ENCODE data around the gene CCDC51.

DNA sequence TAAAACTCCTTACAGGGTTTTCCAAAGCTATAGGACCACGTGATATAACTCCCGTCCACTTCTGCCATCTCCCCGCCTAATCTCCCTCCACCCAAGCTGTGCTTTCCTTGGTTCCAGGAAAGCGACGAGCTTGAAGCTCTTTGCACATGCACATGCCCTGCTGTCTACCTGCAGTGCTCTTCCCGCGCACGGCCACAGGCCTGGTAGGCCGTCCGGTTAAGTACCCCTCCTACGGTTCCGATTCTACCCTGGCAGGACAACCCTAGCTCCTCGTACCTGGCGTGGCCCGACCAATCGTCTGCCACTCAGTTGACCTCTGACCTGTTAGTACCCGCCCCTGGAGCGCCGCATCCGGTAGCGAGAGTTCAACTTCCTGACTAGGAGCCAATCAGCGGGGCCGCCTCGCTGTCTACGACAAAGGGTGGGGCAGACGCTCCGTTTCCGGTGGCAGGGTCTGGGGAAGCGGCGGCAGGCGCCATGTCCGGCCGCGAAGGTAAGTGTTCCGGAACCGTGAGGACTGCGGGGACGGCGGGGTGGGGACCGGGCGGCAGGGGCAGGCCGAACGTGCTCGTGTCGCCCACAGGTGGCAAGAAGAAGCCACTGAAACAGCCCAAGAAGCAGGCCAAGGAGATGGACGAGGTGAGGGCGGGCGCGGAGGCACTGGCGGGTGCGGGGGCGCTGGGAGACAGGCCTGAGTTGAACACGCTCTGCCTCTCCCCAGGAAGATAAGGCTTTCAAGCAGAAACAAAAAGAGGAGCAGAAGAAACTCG lies at the start of gene CCDC51, which contains the start of gene TMA7:
- peak; percentile 87 to 96 for TF ChIP-seq POLR2A (IDR thresholded peaks at IDR 0.05)
- TF ChIP-seq EP300 (IDR thresholded peaks at IDR 0.05) = peak; percentile 89 to 98
- TF ChIP-seq, protein P1, sequence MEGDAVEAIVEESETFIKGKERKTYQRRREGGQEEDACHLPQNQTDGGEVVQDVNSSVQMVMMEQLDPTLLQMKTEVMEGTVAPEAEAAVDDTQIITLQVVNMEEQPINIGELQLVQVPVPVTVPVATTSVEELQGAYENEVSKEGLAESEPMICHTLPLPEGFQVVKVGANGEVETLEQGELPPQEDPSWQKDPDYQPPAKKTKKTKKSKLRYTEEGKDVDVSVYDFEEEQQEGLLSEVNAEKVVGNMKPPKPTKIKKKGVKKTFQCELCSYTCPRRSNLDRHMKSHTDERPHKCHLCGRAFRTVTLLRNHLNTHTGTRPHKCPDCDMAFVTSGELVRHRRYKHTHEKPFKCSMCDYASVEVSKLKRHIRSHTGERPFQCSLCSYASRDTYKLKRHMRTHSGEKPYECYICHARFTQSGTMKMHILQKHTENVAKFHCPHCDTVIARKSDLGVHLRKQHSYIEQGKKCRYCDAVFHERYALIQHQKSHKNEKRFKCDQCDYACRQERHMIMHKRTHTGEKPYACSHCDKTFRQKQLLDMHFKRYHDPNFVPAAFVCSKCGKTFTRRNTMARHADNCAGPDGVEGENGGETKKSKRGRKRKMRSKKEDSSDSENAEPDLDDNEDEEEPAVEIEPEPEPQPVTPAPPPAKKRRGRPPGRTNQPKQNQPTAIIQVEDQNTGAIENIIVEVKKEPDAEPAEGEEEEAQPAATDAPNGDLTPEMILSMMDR (IDR thresholded peaks at IDR 0.05) = peak in 2 of 5 experiments; percentile 35 to 39

Data from tibial nerve (tissue), 4 donors.